Adrenal gland (tissue), 19 donors: ENCODE data around the gene PRPF19. TPM values are rescaled to one million over a fixed set of nuclear protein-coding genes. Genes with fewer than 3 reads are reported as not detected.
A peak's percentile ranks its signal among the peaks of the same experiment; 100 is the strongest.

Experiments
- DNase-seq, 7 donors: peaks; one replicate each; pipeline ENCODE4 v3.0.0-alpha.2; 2019 to 2020
- H3K27ac ChIP-seq, 5 donors: fragments of 200-600 bp; sonication (generic) in 4 of 5; 1 replicate in 3 of 5; 2 replicates in 2 of 5; pipeline versions ENCODE4 v1.5.1 to v1.8.0; 2016 to 2020; ENCODE audit warnings: mild to moderate bottlenecking in 1 of 5
- H3K27me3 ChIP-seq: fragments of 200-600 bp; 2 replicates; pipeline ENCODE4 v1.8.0; 2021
- H3K36me3 ChIP-seq, 2 donors: fragments of 200-600 bp; replicated peaks in 1 of 2; 1 replicate in 1 of 2; 2 replicates in 1 of 2; pipeline versions ENCODE4 v1.5.1 to v1.8.0; 2018 to 2022
- H3K4me1 ChIP-seq, 2 donors: fragments of 200-600 bp; replicated peaks in 1 of 2; 1 replicate in 1 of 2; 2 replicates in 1 of 2; pipeline versions ENCODE4 v1.5.1 to v1.8.0; 2018 to 2021
- H3K4me3 ChIP-seq, 4 donors: fragments of 200-600 bp; sonication (generic) in 3 of 4; one replicate each; pipeline ENCODE4 v1.5.1; 2016 to 2018
- H3K9me3 ChIP-seq, 3 donors: fragments of 200-600 bp; sonication (generic) in 1 of 3; replicated peaks in 1 of 3; 1 replicate in 2 of 3; 2 replicates in 1 of 3; pipeline versions ENCODE4 v1.5.1 to v1.8.0; 2016 to 2021
- CTCF ChIP-seq, 6 experiments: fragments of 450-650 bp in 4 of 6; fragments of 200-600 bp in 2 of 6; sonication (generic) in 1 of 6; IDR thresholded peaks; 1 replicate in 5 of 6; 2 replicates in 1 of 6; pipeline versions ENCODE4 v1.5.1 to v1.8.0; 2016 to 2021; ENCODE audit warnings: antibody characterized with exemption in 6 of 6, mild to moderate bottlenecking in 2 of 6, moderate library complexity in 1 of 6
- POLR2A ChIP-seq, 2 donors: fragments of 450-650 bp; IDR thresholded peaks; one replicate each; pipeline ENCODE4 v1.6.1; 2017; ENCODE audit warnings: antibody characterized with exemption in 2 of 2, mild to moderate bottlenecking in 2 of 2, moderate library complexity in 1 of 2
- WGBS, 4 donors: extraction: QIAGEN DNeasy Blood & Tissue Kit in 2 of 4; methylation state at CpG; one replicate each; pipeline versions ENCODE4 v1.1.5 to v1.1.7; 2013 to 2017; 5-methylcytosine and 5-hydroxymethylcytosine counted together
- intact Hi-C, 2 donors: fragments of 100-400 bp; cut with DNase I; formaldehyde crosslinking; loops; one replicate each; pipeline versions ENCODE4 v1.14.1 to v1.15.0; 2022 to 2023
- long read RNA-seq, 10 donors: library from polyadenylated mRNA in 3 of 10; unstranded in 2 of 10; stranded (forward) in 1 of 10; transcript quantifications; one replicate each; pipeline ENCODE4 v2.0.0 and lab custom pipeline, GENCODE V29; 2021 to 2026
- polyA plus RNA-seq, 3 donors: library from polyadenylated mRNA; stranded (reverse); fragments of 200-250 nt in 2 of 3; fragments of 350-450 nt in 1 of 3; fragmentation: Illumina TruSeq in 1 of 3; extraction: RNeasy Lipid Tissue Mini Kit (QIAGEN cat#74804) in 1 of 3; gene quantifications; one replicate each; pipeline ENCODE4 v1.2.3, GENCODE V29; 2013 to 2014
- total RNA-seq, 9 donors: library from RNA; depleted of rRNA in 4 of 9; stranded (reverse); fragments of >200 nt in 4 of 9; fragments of 120-200 nt in 1 of 9; fragmentation: NEBNext Ultra II Directional in 1 of 9; extraction: Animal tissue kit (Norgen Biotek cat#: 25700) in 1 of 9; gene quantifications; one replicate each; pipeline versions ENCODE4 v1.1.0 to v1.2.4, GENCODE V29; 2013 to 2023
- donor health status: healthy with polysubstance abuse.
- donor health status: Bipolar disorder and iron deficiency.
- donor health status: DM: yes; HTN: yes; CAD: no.
- donor health status: DM: no; HTN: no; CAD: no.
- donor health status: DM: no; HTN: no; CAD: no.
- donor health status: DM: yes; HTN: yes; CAD: no.

The PRPF19 gene
- total RNA-seq (100 to 1,000 TPM in 3 of 9 donors, 10 to 100 TPM in 6; 45.5 to 129 (median 97.1) TPM), polyA plus RNA-seq (100 to 1,000 TPM; 101 to 107 (median 103) TPM)
- long read RNA-seq, donor 1, transcript PRPF19-201 (16 exons, 2,157 nt): major isoform, 8 of 45 reads
- long read RNA-seq, donor 1, partial matches to known transcripts: 37 of 45 reads
- long read RNA-seq, donor 1, other reads (novel, unspliced or antisense): 0 of 45 reads
- long read RNA-seq, donor 2, transcript PRPF19-201 (16 exons, 2,157 nt): major isoform, 5 of 16 reads
- long read RNA-seq, donor 2, partial matches to known transcripts: 11 of 16 reads
- long read RNA-seq, donor 2, other reads (novel, unspliced or antisense): 0 of 16 reads
- long read RNA-seq, donor 3, transcript PRPF19-201 (16 exons, 2,157 nt): major isoform, 9 of 9 reads
- long read RNA-seq, donor 3, partial matches to known transcripts: 0 of 9 reads
- long read RNA-seq, donor 3, other reads (novel, unspliced or antisense): 0 of 9 reads
- long read RNA-seq, donor 4: 0 reads
- long read RNA-seq, donor 5, transcript PRPF19-201 (16 exons, 2,157 nt): major isoform, 5 of 5 reads
- long read RNA-seq, donor 5, partial matches to known transcripts: 0 of 5 reads
- long read RNA-seq, donor 5, other reads (novel, unspliced or antisense): 0 of 5 reads
- long read RNA-seq, donor 6: 0 reads
- long read RNA-seq, donor 7, partial matches to known transcripts: 5 of 9 reads
- long read RNA-seq, donor 7, other reads (novel, unspliced or antisense): 0 of 9 reads
- long read RNA-seq, donor 8, transcript PRPF19-201 (16 exons, 2,157 nt): major isoform, 18 of 23 reads
- long read RNA-seq, donor 8, partial matches to known transcripts: 5 of 23 reads
- long read RNA-seq, donor 8, other reads (novel, unspliced or antisense): 0 of 23 reads
- long read RNA-seq, donor 9, transcript PRPF19-201 (16 exons, 2,157 nt): major isoform, 11 of 11 reads
- long read RNA-seq, donor 9, partial matches to known transcripts: 0 of 11 reads
- long read RNA-seq, donor 9, other reads (novel, unspliced or antisense): 0 of 11 reads
- long read RNA-seq, donor 10, partial matches to known transcripts: 0 of 4 reads
- long read RNA-seq, donor 10, other reads (novel, unspliced or antisense): 0 of 4 reads

GRCh38 chr11:60906132-60906972, at the start of gene PRPF19:
Gene PRPF19 (minus strand): TSS chr11:60906585. CDS start chr11:60906382, 203 bp downstream.
- Histone ChIP-seq H3K4me3 (peak within 1 kb of the TSS; percentile 59 to 92 (median 83)), H3K27ac (peak within 1 kb of the TSS; percentile 86 to 97 (median 95)), H3K27me3 (no peaks in the 10 kb centered on the region), H3K9me3 (no peaks in the 10 kb centered on the region), H3K4me1 (peaks cover 17 to 23% of the 10 kb centered on the region in 2 donors), H3K36me3 (peaks cover 0 to 24% of the 10 kb centered on the region in 2 donors)
- WGBS, 4 donors: 0 to 1% (median 1%) methylated on average over 26 to 75 of the region's 75 CpGs
- DNase-seq: peak; percentile 97 to 99 (median 97)
- intact Hi-C loops: no loop called here
- TF ChIP-seq CTCF (IDR thresholded peaks at IDR 0.05) (no peak), POLR2A (IDR thresholded peaks at IDR 0.05) (peak; percentile 74 to 95)

GRCh38 chr11:60955571-60955970, 49.2 kb upstream of the PRPF19 start:
- 47 to 59% (median 51%) methylated on average over 5 of the region's 5 CpGs for WGBS, 4 donors
- Histone ChIP-seq H3K27me3 (peaks cover 4% of the 10 kb centered on the region), H3K4me1 (no peaks in the 10 kb centered on the region), H3K4me3 (no peak overlapping the region), H3K27ac (no peak overlapping the region), H3K9me3 (no peaks in the 10 kb centered on the region), H3K36me3 (no peaks in the 10 kb centered on the region)
- intact Hi-C loops: no loop called here
- no peak for DNase-seq
- TF ChIP-seq POLR2A (IDR thresholded peaks at IDR 0.05) (no peak), CTCF (IDR thresholded peaks at IDR 0.05) (no peak)

GRCh38 chr11:60954421-60954820, 48.0 kb upstream of the PRPF19 start:
- intact Hi-C loops: no loop called here
- WGBS, 4 donors: 67 to 82% (median 76%) methylated on average over 4 to 5 of the region's 5 CpGs
- H3K9me3 ChIP-seq: no peaks in the 10 kb centered on the region
- no peak for DNase-seq
- no peaks in the 10 kb centered on the region for H3K4me1 ChIP-seq
- H3K36me3 ChIP-seq: no peaks in the 10 kb centered on the region
- H3K4me3 ChIP-seq: no peak overlapping the region
- peaks cover 4% of the 10 kb centered on the region for H3K27me3 ChIP-seq
- H3K27ac ChIP-seq: no peak overlapping the region
- TF ChIP-seq POLR2A (IDR thresholded peaks at IDR 0.05) (no peak), CTCF (IDR thresholded peaks at IDR 0.05) (no peak)
